HG02759 (cell line): ENCODE results near the gene MASP1.
"Not testable (repeated sequence)": the region's sequence is repeated elsewhere in the genome, so short reads cannot be mapped to it uniquely, and the experiment has no call there.

Experiments used
- ATAC-seq: cut with Tn5 transposase; IDR thresholded peaks from one replicate; pipeline ENCODE4 v1.9.1; 2021; ENCODE audit warnings: mild to moderate bottlenecking, moderate library complexity; ENCODE audit not compliant: unreplicated experiment

Gene MASP1

GRCh38 chr3:187228740-187229139, 62.8 kb downstream of the MASP1 start:
- no peak for ATAC-seq

GRCh38 chr3:187227658-187228258, 63.8 kb downstream of the MASP1 start:
- ATAC-seq = no peak

- no peak for ATAC-seq
These were observed 67.7 kb downstream of the MASP1 start for GRCh38 chr3:187223799-187224198.

GRCh38 chr3:187222801-187223200, 68.7 kb downstream of the MASP1 start:
- no peak for ATAC-seq

GRCh38 chr3:187215460-187215859, 76.1 kb downstream of the MASP1 start:
- ATAC-seq = no peak

- ATAC-seq = no peak
These were observed 77.9 kb downstream of the MASP1 start for GRCh38 chr3:187213616-187214015.

- no peak for ATAC-seq
These were observed 78.8 kb downstream of the MASP1 start for GRCh38 chr3:187212705-187213104.

GRCh38 chr3:187212196-187212545, 79.4 kb downstream of the MASP1 start:
- ATAC-seq = no peak

- no peak for ATAC-seq
These were observed 79.9 kb downstream of the MASP1 start for GRCh38 chr3:187211532-187212195.

- peak; percentile 71 for ATAC-seq
These were observed 80.8 kb downstream of the MASP1 start for GRCh38 chr3:187210545-187211327.

- no peak for ATAC-seq
These were observed 81.4 kb downstream of the MASP1 start for GRCh38 chr3:187210091-187210490.

- ATAC-seq = no peak
These were observed 82.0 kb downstream of the MASP1 start for GRCh38 chr3:187209491-187209890.

- no peak for ATAC-seq
These were observed 83.4 kb downstream of the MASP1 start for GRCh38 chr3:187208159-187208558.

- no peak for ATAC-seq
These were observed 83.9 kb downstream of the MASP1 start for GRCh38 chr3:187207624-187208023.

GRCh38 chr3:187207062-187207461, 84.5 kb downstream of the MASP1 start:
- no peak for ATAC-seq

- ATAC-seq = no peak
These were observed 85.9 kb downstream of the MASP1 start for GRCh38 chr3:187205683-187206082.

GRCh38 chr3:187199463-187200050, 92.0 kb downstream of the MASP1 start:
- not testable (repeated sequence) for ATAC-seq

GRCh38 chr3:187198490-187198889, 93.0 kb downstream of the MASP1 start:
- no peak for ATAC-seq

GRCh38 chr3:187197335-187197649, 94.2 kb downstream of the MASP1 start, which contains the start of gene RTP1:
TSS of gene RTP1 (plus strand) at chr3:187197486. CDS start at chr3:187197516, 30 bp downstream.
- no peak for ATAC-seq

GRCh38 chr3:187196573-187197334, 94.8 kb downstream of the MASP1 start:
- no peak for ATAC-seq

- ATAC-seq = no peak
These were observed 98.4 kb downstream of the MASP1 start for GRCh38 chr3:187193181-187193580.
